HEK293 (cell line): ENCODE measurements around the gene LELP1.
"Not testable (repeated sequence)": the region's sequence is repeated elsewhere in the genome, so short reads cannot be mapped to it uniquely, and the experiment has no call there.

Source experiments
- CTCF ChIA-PET: fragments of 350-600 bp; formaldehyde crosslinking; extraction: SDS; loops from one replicate; lab custom pipeline; 2021; ENCODE audit warnings: antibody characterized with exemption; lab: Yijun Ruan, JAX
- POLR2A ChIA-PET: fragments of 300-600 bp; formaldehyde crosslinking; extraction: SDS; loops from one replicate; lab custom pipeline; 2020; ENCODE audit warnings: antibody characterized with exemption, inconsistent platforms; lab: Yijun Ruan, JAX
- H3K27ac ChIP-seq: fragments of 200-500 bp; sonication (Bioruptor generic); 2 replicates; pipeline ENCODE4 v1.5.1; 2014; ENCODE audit warnings: low read depth, low read length, control low read depth, inconsistent platforms; ENCODE audit errors: extremely low read depth
- H3K36me3 ChIP-seq, 2 experiments: fragments of 200-500 bp in 1 of 2; sonication (Bioruptor generic) in 1 of 2; 1 replicate in 1 of 2; 2 replicates in 1 of 2; pipeline ENCODE4 v1.5.1; 2014 to 2017; ENCODE audit warnings: inconsistent platforms in 2 of 2, low read length in 2 of 2; ENCODE audit not compliant: control insufficient read depth in 2 of 2, insufficient read depth in 1 of 2
- H3K4me1 ChIP-seq: fragments of 200-500 bp; sonication (Bioruptor generic); 2 replicates; pipeline ENCODE4 v1.5.1; 2014; ENCODE audit warnings: mild to moderate bottlenecking, low read length, inconsistent platforms; ENCODE audit not compliant: control insufficient read depth, insufficient read depth
- H3K4me3 ChIP-seq: 2 replicates; pipeline ENCODE4 v1.5.1; 2011; ENCODE audit warnings: low read depth, mild to moderate bottlenecking, control low read depth, low read length, moderate library complexity
- H3K9me3 ChIP-seq: fragments of 200-500 bp; sonication (Bioruptor generic); 2 replicates; pipeline ENCODE4 v1.5.1; 2014; ENCODE audit warnings: low read depth, low read length, inconsistent platforms; ENCODE audit not compliant: control insufficient read depth, insufficient read depth
- KLF7 ChIP-seq: fragments of 450-650 bp; formaldehyde crosslinking; IDR thresholded peaks from 2 replicates; pipeline ENCODE4 v1.5.1; 2016; ENCODE audit warnings: missing biosample characterization, missing genetic modification characterization, borderline replicate concordance
- SCRT2 ChIP-seq: fragments of 450-650 bp; formaldehyde crosslinking; IDR thresholded peaks from 2 replicates; pipeline ENCODE4 v1.5.1; 2016; ENCODE audit warnings: missing biosample characterization, missing genetic modification characterization
- SP2 ChIP-seq: fragments of 450-650 bp; formaldehyde crosslinking; IDR thresholded peaks from 2 replicates; pipeline ENCODE4 v1.5.1; 2016; ENCODE audit warnings: missing biosample characterization, missing genetic modification characterization
- TRIM28 ChIP-seq: IDR thresholded peaks from 2 replicates; pipeline ENCODE4 v1.6.1; 2011; ENCODE audit warnings: low read length, control low read depth, borderline replicate concordance
- ZFHX2 ChIP-seq: fragments of 450-650 bp; formaldehyde crosslinking; conservative IDR thresholded peaks from 2 replicates; pipeline ENCODE4 v1.5.1; 2016; ENCODE audit warnings: missing biosample characterization, missing genetic modification characterization
- ZIC2 ChIP-seq: fragments of 450-650 bp; formaldehyde crosslinking; IDR thresholded peaks from 2 replicates; pipeline ENCODE4 v1.5.1; 2016; ENCODE audit warnings: missing biosample characterization, missing genetic modification characterization
- ZNF112 ChIP-seq: fragments of 450-650 bp; formaldehyde crosslinking; IDR thresholded peaks from 2 replicates; pipeline ENCODE4 v1.5.0; 2017; ENCODE audit warnings: missing biosample characterization, missing genetic modification characterization
- ZNF148 ChIP-seq: fragments of 450-650 bp; formaldehyde crosslinking; IDR thresholded peaks from 2 replicates; pipeline ENCODE4 v1.5.0; 2017; ENCODE audit warnings: missing biosample characterization, missing genetic modification characterization, borderline replicate concordance
- ZNF26 ChIP-seq: fragments of 450-650 bp; formaldehyde crosslinking; IDR thresholded peaks from 2 replicates; pipeline ENCODE4 v1.5.1; 2016; ENCODE audit warnings: missing biosample characterization, missing genetic modification characterization
- ZNF521 ChIP-seq: fragments of 450-650 bp; formaldehyde crosslinking; IDR thresholded peaks from 2 replicates; pipeline ENCODE4 v1.5.1; 2017; ENCODE audit warnings: missing biosample characterization, mild to moderate bottlenecking, missing genetic modification characterization
- ZNF654 ChIP-seq: fragments of 450-650 bp; formaldehyde crosslinking; IDR thresholded peaks from 2 replicates; pipeline ENCODE4 v1.5.1; 2016; ENCODE audit warnings: low read depth, missing biosample characterization, missing genetic modification characterization
- ZNF704 ChIP-seq: fragments of 450-650 bp; formaldehyde crosslinking; IDR thresholded peaks from 2 replicates; pipeline ENCODE4 v1.5.1; 2016; ENCODE audit warnings: missing biosample characterization, missing genetic modification characterization
- TF ChIP-seq, protein P1 (sequence below): fragments of 450-650 bp; formaldehyde crosslinking; IDR thresholded peaks from 2 replicates; pipeline ENCODE4 v1.5.1; 2017; ENCODE audit warnings: missing biosample characterization, missing genetic modification characterization

LELP1 gene

DNA sequence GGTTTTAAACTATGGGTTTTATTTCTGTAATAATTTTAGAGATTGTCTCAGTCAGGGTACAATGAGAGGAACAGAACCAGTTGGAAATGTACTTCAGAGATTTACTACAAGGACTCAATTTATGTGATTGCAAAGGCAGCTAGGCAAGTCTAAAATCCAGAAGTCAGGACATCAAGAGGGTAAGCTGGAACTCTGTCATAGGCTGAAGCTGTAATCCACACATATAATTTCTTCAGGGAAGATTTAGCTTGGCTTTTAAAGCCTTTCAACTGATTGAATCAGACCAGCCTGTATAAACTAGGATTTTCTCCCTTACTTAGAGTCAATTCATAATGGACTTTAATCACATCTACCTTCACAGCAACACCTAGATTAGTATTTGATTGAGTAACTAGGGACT is 24.3 kb upstream of the LELP1 start:
- no peaks in the 10 kb centered on the region for H3K4me1 ChIP-seq
- H3K4me3 ChIP-seq = no peak overlapping the region
- H3K36me3 ChIP-seq = no peaks in the 10 kb centered on the region
- no peak overlapping the region for H3K27ac ChIP-seq
- POLR2A ChIA-PET = no interaction called here
- no peaks in the 10 kb centered on the region; the same call in 1 of the 2 replicates for H3K9me3 ChIP-seq
- CTCF ChIA-PET = no interaction called here
- TF ChIP-seq ZNF112 = no peak
- no peak for TF ChIP-seq TRIM28
- TF ChIP-seq, protein P1, sequence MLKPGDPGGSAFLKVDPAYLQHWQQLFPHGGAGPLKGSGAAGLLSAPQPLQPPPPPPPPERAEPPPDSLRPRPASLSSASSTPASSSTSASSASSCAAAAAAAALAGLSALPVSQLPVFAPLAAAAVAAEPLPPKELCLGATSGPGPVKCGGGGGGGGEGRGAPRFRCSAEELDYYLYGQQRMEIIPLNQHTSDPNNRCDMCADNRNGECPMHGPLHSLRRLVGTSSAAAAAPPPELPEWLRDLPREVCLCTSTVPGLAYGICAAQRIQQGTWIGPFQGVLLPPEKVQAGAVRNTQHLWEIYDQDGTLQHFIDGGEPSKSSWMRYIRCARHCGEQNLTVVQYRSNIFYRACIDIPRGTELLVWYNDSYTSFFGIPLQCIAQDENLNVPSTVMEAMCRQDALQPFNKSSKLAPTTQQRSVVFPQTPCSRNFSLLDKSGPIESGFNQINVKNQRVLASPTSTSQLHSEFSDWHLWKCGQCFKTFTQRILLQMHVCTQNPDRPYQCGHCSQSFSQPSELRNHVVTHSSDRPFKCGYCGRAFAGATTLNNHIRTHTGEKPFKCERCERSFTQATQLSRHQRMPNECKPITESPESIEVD (tag by site-specific recombination) = no peak
- no peak for TF ChIP-seq SCRT2
- no peak for TF ChIP-seq ZIC2 (tag by site-specific recombination)

DNA sequence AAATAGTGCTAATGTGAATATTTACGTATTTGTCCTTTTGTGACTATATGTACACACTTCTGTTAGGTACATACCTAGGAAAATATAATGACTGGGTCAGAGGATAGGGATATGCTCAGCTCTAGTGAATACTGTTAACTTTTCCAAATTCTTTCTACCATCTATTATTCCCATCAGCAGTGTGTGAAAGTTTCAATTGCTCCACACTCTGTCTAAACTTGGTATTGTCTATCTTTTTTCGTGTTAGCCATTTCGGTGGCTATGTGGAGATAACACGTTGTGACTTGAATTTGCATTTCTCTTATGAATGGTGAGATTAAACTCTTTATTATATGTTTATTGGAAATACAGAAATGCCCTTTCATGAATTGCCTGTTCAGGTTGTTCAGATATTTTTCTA is 22.7 kb upstream of the LELP1 start:
- H3K9me3 ChIP-seq = no peaks in the 10 kb centered on the region; the same call in 1 of the 2 replicates
- TF ChIP-seq ZNF521 (tag by site-specific recombination) (no peak), ZNF704 (tag by site-specific recombination) (no peak), ZNF26 (tag by site-specific recombination) (no peak), KLF7 (tag by site-specific recombination) (no peak), ZNF148 (no peak), ZFHX2 (tag by site-specific recombination) (no peak)
- H3K36me3 ChIP-seq = no peaks in the 10 kb centered on the region
- no peak overlapping the region for H3K27ac ChIP-seq
- H3K4me3 ChIP-seq = no peak overlapping the region
- ChIA-PET CTCF (interaction anchor here (0.7 to 0.8 kb wide), 2 partner anchors 14 to 403 kb away, joined by 3 to 4 read pairs; no protein-coding TSS in a partner anchor), POLR2A (no interaction called here)
- no peaks in the 10 kb centered on the region for H3K4me1 ChIP-seq

- H3K36me3 ChIP-seq, H3K27ac ChIP-seq, H3K9me3 ChIP-seq, H3K4me1 ChIP-seq, POLR2A ChIA-PET, H3K4me3 ChIP-seq: not testable (repeated sequence)
- CTCF ChIA-PET = interaction anchor here (1.2 to 1.8 kb wide), 2 partner anchors 40 to 534 kb away, joined by 4 to 6 read pairs; no protein-coding TSS in a partner anchor
Observed at GRCh38 chr1:153188301-153188700, 14.9 kb upstream of the LELP1 start.

DNA sequence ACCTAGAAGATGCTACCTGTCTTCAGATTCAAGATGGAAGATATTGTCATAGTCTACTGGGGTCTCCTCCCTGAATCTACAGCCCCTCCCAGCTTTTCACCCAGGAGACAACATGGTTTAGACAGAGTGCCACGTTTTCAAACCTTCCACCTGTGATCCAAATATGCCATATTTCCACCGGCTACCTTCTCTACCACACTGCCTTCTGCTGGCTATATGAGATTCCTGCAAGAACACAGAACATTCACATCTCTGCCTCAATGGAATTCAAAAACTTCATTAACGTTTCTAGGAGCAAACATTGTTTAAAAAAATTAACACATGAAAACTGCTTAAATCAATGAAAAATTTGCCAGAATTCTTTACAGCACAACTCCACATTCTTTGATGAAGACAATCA is 12.9 kb upstream of the LELP1 start:
- H3K4me3 ChIP-seq = no peak overlapping the region
- peak; percentile 10; the same call in 1 of the 2 replicates for TF ChIP-seq ZNF654 (tag by site-specific recombination)
- TF ChIP-seq SP2 = no peak
- TF ChIP-seq, all 188 proteins: peak for 1
- Histone ChIP-seq H3K4me1 (no peaks in the 10 kb centered on the region), H3K9me3 (no peaks in the 10 kb centered on the region), H3K36me3 (no peaks in the 10 kb centered on the region), H3K27ac (no peak overlapping the region)
- POLR2A ChIA-PET = no interaction called here
- CTCF ChIA-PET = interaction anchor here (0.6 to 3.6 kb wide), 10 partner anchors 36 to 620 kb away, joined by 3 to 29 read pairs (median 4); partner anchors contain the start of gene SMCP
